ENCODE results near the gene PSMD1.

Gene PSMD1

DNA sequence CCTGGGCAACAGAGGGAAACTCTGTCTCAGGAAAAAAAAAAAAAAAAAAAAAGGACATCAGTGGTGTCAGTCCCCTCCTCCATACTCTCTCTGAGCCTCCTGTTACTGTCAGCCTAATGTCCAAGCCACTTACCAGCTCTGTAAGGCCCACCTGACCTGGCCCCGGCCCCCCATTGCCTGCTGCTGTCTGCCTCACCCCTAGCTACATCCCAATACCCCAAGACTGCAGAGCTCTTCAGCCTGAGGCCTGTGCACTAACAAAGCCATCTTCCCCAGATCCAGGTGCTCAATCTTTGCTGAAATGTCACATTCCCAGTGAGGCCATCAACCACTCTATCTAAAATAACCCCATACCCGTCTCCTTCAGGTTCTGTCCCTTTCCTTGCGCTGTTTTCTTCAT is 147.5 kb downstream of the PSMD1 start:
- TF ChIP-seq, protein P1, sequence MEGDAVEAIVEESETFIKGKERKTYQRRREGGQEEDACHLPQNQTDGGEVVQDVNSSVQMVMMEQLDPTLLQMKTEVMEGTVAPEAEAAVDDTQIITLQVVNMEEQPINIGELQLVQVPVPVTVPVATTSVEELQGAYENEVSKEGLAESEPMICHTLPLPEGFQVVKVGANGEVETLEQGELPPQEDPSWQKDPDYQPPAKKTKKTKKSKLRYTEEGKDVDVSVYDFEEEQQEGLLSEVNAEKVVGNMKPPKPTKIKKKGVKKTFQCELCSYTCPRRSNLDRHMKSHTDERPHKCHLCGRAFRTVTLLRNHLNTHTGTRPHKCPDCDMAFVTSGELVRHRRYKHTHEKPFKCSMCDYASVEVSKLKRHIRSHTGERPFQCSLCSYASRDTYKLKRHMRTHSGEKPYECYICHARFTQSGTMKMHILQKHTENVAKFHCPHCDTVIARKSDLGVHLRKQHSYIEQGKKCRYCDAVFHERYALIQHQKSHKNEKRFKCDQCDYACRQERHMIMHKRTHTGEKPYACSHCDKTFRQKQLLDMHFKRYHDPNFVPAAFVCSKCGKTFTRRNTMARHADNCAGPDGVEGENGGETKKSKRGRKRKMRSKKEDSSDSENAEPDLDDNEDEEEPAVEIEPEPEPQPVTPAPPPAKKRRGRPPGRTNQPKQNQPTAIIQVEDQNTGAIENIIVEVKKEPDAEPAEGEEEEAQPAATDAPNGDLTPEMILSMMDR (IDR thresholded peaks at IDR 0.05; ENCODE audit: control insufficient read depth, extremely low read depth, insufficient read depth) = no peak
- DNase-seq (ENCODE audit: low read depth) = no peak
- H3K4me3 ChIP-seq (ENCODE audit: low read depth, low read length) = no peak overlapping the region

- DNase-seq (ENCODE audit: low read depth) = no peak
- H3K4me3 ChIP-seq (ENCODE audit: low read depth, low read length) = no peak overlapping the region
- TF ChIP-seq, protein P1 (IDR thresholded peaks at IDR 0.05; ENCODE audit: control insufficient read depth, extremely low read depth, insufficient read depth) = no peak
Measured at GRCh38 chr2:231204581-231204980, 147.9 kb downstream of the PSMD1 start.

DNA sequence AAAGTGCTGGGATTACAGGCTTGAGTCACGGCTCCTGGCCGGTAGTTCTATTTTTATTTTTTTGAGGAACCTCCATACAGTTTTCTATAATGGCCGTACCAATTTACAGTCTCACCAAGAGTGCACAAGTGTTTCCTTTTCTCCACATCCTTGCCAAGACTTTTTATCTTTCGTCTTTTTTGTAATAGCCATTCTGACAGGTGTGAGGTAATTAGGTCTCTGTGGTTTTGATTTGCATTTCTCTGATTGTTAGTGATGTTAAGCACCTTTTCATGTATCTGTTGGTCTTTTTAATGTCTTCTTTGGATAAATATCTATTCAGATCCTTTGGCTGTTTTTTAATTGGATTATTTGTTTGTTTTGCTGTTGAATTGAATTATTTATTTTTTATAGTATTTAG is 151.1 kb downstream of the PSMD1 start:
- DNase-seq (ENCODE audit: low read depth) = no peak
- TF ChIP-seq, protein P1 (IDR thresholded peaks at IDR 0.05; ENCODE audit: control insufficient read depth, extremely low read depth, insufficient read depth) = no peak
- no peak overlapping the region for H3K4me3 ChIP-seq (ENCODE audit: low read depth, low read length)

DNA sequence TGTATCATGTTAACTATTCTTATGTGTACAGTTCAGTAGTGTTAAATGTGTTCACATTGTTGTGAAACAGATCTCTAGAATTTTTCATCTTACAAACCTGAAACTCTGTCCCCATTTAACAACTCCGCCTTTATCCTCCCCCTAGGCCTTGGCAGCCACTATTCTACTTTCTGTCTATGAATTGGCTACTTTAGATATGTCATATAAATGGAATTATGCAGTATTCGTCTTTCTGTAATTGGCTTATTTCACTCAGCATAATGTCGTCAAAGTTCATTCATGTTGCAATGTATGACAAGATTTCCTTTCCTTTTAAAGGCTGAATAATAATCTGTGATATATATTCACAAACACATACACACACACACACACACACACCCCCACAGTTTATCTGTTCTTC is 154.1 kb downstream of the PSMD1 start:
- TF ChIP-seq, protein P1 (IDR thresholded peaks at IDR 0.05; ENCODE audit: control insufficient read depth, extremely low read depth, insufficient read depth) = no peak
- H3K4me3 ChIP-seq (ENCODE audit: low read depth, low read length) = no peak overlapping the region
- no peak for DNase-seq (ENCODE audit: low read depth)

GRCh38 chr2:231211486-231211885 is 154.8 kb downstream of the PSMD1 start:
- H3K4me3 ChIP-seq (ENCODE audit: low read depth, low read length) = no peak overlapping the region
- no peak for DNase-seq (ENCODE audit: low read depth)
- TF ChIP-seq, protein P1 (IDR thresholded peaks at IDR 0.05; ENCODE audit: control insufficient read depth, extremely low read depth, insufficient read depth) = no peak

GRCh38 chr2:231212329-231212845 is 155.7 kb downstream of the PSMD1 start:
- no peak overlapping the region for H3K4me3 ChIP-seq (ENCODE audit: low read depth, low read length)
- TF ChIP-seq, protein P1 (IDR thresholded peaks at IDR 0.05; ENCODE audit: control insufficient read depth, extremely low read depth, insufficient read depth) = no peak
- no peak for DNase-seq (ENCODE audit: low read depth)

- no peak overlapping the region for H3K4me3 ChIP-seq (ENCODE audit: low read depth, low read length)
- TF ChIP-seq, protein P1 (IDR thresholded peaks at IDR 0.05; ENCODE audit: control insufficient read depth, extremely low read depth, insufficient read depth) = no peak
- DNase-seq (ENCODE audit: low read depth) = no peak
Measured at GRCh38 chr2:231213931-231214642, 157.4 kb downstream of the PSMD1 start.

Data from LNCaP clone FGC (cell line).